HK-2 (cell line): ENCODE data around the gene TTC4.

ENCODE experiments used
- DNase-seq: peaks from one replicate; pipeline ENCODE4 v3.0.0-alpha.2; 2018; ENCODE audit not compliant: unreplicated experiment

TTC4 gene

GRCh38 chr1:54782156-54782555 is 66.5 kb downstream of the TTC4 start:
- DNase-seq, result no peak

GRCh38 chr1:54782588-54782987 is 66.9 kb downstream of the TTC4 start:
- DNase-seq, result no peak

- DNase-seq, result no peak
Measured at GRCh38 chr1:54784066-54784465, 68.4 kb downstream of the TTC4 start.

- no peak for DNase-seq
Measured at GRCh38 chr1:54786778-54787177, 71.1 kb downstream of the TTC4 start.

GRCh38 chr1:54787604-54788003 is 71.9 kb downstream of the TTC4 start:
- no peak for DNase-seq

GRCh38 chr1:54788459-54788858 is 72.8 kb downstream of the TTC4 start:
- DNase-seq, result no peak

- DNase-seq, result peak; percentile 67
Measured at GRCh38 chr1:54791880-54792522, 76.3 kb downstream of the TTC4 start.
